Amniotic epithelial cell (primary cell): ENCODE results near the gene ESYT3.

Source experiments
- DNase-seq: peaks from one replicate; pipeline ENCODE4 v3.0.0-alpha.2; 2010; ENCODE audit warnings: low read depth

Gene ESYT3

GRCh38 chr3:138434276-138434874 lies at the start of gene ESYT3:
Gene ESYT3 (plus strand): TSS chr3:138434616. CDS start chr3:138434799, 183 bp downstream.
- peak; percentile 50 for DNase-seq

GRCh38 chr3:138384976-138385375 lies 49.4 kb upstream of the ESYT3 start:
- DNase-seq = no peak

GRCh38 chr3:138389144-138389601 lies 45.2 kb upstream of the ESYT3 start:
- DNase-seq = no peak

DNA sequence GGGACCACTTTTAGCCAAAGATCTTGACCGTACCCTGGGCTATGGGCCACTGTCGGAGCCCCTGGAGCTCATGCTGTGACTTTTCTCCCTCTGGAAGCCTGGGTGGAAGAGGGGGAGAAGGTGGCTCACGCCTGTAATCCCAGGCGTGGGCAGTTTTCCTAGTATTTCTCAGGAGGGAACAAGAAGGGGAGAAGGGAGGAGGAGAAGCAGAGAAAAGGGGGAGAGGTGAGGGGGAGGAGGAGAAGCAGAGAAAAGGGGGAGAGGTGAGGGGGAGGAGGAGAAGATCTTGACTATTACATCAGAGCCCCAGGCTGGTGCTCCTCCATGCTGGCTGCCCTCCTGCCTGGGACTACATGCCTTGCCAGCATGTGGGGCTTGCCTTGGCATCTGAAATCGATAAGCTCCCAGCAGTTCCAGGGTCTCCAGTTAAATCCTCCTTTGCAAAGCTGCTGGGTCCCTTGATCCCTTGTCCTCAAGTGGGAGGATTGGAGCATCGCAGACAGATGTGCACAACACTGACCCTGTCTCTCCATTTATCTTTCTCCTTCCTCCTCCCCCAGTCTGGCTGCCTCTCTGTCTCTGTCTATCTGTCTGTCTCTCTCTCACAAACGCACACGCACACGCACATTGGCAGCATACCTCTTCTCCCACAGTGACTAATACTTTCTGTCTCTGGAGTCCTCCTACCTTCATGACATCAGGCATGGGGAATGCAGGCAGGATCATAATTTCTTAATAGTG lies 44.4 kb upstream of the ESYT3 start:
- DNase-seq = peak; percentile 99

DNA sequence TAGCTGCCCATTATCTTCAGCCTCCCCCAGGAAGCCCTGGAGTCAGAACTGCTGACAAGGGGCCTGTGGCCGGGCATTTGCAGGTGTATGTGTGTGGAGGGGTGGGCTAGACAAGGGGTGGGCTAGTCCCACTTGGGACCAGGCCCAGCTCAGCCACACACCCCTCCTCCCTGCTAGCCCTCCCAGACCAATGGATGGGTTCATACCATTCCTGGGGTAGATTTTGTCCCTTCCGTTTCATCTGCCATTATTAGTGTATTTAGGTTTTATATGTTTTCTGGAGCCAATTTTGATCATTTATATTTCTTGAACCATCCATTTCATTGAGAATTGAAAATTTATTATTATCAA lies 43.9 kb upstream of the ESYT3 start:
- no peak for DNase-seq

DNA sequence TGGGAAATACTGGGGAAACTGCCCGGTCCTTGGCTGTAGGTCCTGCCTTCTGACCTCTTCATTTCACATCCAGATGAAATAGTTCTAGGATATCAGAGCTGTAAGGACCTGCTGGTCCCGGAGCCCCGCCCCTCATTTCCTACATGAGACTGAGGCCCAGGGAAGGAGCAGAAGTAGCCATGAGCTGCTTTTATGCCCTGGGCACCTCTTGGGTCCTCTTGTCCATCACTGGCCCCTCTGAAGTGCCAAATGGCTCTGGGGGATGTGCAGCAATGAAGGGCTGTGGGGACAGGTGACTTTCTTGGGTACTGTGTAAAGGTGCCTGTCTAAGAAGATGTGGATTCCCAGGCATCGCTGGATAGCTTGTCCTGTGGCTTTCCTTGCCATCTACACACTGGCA lies 40.3 kb upstream of the ESYT3 start:
- no peak for DNase-seq

DNA sequence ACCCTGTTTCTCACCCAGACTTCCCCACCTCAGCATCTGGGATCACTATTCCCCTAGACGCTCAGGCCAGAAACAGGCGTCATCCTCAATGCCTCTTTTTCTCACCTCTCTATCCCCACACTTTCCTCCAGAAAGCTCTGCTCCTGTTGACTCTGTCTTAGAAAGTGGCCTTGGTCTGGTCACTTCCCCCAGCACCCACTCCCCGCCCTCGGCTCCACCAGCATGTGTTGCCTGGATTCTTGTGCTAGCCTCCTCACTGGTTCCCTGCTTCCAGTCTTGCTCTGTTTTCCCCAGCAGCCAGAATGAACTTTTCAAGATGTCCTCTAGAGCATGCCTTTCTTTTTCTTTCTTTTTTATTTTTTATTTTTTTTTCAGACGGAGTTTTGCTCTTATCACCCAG lies 39.7 kb upstream of the ESYT3 start:
- DNase-seq = no peak

DNA sequence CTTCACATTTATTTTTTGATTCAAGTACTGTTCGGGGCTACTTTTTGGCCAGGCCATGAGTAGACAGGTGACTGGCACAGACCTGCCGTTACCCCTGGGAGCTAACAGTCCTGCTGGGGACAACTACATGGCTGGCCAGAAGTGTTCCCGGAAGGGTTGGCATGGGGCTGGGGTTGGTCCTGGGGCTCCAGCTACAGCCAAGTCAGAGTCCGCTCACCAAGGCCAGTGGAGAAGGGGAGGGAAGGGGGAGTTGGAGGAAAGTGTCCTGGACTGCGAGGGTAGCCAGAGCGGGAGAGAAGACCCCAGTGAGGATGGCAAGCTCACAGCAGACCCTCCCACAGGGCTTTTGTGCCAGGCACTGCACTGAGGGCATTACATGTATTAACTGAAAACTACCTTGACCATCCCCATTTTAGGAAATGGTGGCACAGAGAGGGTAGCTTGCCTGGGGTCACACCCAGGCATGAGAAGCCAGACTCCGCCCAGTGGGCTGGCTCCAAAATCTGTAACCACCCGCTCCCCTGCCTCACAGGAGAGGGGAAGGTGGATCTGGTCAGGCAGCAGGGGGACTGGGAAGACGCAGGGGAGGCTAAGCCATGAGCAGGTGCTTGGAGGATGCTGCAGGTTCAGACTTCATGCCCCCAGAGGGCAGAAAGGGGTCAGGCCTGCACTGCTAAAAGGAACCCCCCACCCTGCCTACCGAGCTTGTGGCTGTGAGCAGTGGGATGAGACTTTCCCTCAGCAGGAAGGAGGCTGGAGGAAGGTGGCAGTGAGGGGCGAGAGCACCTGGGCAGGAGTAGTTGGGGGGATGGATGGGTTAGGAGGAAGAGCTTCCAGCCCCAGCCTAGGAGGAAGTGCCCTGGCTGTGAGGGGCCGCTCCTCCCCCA lies 38.3 kb upstream of the ESYT3 start:
- DNase-seq = no peak

- no peak for DNase-seq
Measured at GRCh38 chr3:138396752-138397410, 37.5 kb upstream of the ESYT3 start.

DNA sequence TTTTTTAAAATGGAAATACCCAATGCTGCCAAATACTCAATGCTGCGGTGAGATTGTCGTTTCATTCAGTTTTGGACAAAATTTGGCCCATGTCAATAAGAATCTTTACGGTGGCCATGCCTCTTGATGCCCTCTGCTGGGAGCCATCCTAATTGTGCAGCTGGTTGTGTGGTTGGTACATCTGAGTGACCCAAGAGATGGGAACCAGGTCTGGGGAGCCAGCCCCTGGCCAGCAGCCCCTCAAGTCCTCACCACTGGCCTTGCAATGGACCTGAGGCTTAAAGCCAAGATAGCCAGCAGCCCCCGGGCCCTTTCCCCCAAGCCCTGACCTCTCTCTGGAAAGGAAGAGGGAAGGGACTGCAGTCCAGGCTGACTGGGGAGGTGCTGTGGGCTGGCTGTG lies 36.4 kb upstream of the ESYT3 start:
- no peak for DNase-seq

DNA sequence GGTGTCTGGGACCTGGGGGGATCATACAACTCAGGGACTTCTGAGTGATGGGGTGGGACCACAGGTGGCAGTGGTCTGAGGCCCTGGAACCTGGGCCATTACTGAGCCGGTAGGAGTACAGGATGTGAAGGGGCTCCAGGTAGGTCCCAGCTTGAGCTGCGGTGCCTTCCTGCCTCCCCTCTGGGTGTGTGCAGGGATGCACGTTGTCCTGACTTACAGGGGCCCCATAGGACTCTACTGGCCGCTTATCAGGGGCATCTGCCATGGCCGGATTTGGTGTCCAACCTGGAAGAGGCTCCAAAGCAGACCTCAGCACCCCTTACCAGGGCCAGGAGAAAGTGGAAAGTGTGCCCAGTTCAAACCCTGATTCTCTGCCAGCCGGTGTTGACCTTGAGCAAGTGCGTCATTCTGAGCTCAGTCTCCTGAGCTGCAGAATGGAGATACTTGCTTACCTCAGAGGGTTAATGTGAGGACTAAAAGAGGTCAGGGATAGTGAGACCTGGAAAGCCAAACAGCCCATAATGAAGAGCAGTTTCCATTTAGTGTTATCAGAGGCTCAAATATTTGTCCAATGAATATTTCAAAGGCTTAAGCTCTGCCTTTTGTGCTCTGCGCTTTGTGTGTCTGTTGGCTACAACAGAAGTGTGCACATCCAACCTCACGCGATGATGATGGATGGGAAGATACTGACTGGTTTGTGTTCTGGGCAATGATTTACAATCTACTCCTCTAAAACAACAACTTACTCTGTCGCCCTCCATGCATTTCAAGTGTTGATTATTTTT lies 35.4 kb upstream of the ESYT3 start:
- DNase-seq = peak; percentile 66

DNA sequence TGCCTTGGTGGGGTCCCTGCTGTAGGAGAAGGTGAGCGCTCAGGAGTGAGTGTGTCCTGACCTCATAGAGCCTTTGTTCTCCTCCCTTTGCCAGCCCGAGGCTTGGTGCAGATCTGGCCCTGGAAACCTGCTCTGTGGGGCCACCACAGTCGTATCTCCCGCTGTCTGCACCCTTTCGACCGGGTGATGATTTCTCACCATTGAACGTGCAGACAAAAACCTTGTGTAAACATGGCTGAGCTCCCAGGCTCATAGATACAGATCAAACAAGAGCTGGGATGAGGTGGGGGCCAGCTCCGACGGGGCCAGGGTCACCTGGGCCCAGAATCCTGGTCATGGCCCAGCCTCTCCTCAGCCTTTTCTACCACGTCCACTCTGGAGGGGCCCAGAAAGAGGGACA lies 34.6 kb upstream of the ESYT3 start:
- no peak for DNase-seq

- DNase-seq = no peak
Measured at GRCh38 chr3:138400651-138401070, 33.8 kb upstream of the ESYT3 start.

DNA sequence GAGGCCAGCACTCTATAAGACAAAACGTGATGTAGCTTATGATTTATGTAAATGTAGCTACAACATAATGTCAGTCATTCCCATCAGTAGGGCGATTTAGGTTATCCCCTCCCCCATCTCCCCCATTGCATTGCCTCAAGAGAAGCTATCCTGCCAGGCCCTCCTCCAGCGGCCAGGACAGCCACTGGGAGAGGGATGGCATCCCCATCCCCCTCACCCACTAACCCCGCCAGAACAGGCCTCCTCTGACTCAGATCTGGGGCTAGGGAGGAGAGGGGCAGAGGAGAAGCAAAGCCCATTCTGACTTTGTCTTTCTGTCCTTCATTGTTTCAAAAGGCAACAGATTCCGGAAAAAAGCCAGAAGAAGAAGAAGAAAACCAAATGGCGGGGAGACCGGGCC lies 32.6 kb upstream of the ESYT3 start:
- peak; percentile 10 for DNase-seq

- DNase-seq = no peak
Measured at GRCh38 chr3:138404121-138404520, 30.3 kb upstream of the ESYT3 start.

- DNase-seq = no peak
Measured at GRCh38 chr3:138405001-138405400, 29.4 kb upstream of the ESYT3 start.

DNA sequence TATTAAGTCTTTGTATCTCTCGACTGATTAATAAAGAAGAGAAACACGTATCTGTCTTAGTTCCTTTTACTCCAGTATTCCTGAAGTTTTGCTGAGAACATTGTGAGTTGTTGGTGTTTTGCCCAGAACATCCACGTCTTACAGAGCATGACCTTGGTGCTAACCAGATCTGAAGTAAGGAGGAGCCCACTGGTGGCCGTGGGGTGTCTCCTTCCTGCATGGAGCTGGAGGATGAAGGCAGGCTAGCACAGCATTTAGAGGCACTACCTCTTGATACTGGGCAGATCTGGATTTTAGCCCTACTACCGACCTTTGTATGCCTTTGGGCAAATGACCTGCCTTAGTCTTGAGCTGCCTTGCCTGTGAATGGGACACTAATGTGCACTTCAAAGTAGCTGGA lies 28.9 kb upstream of the ESYT3 start:
- peak; percentile 29 for DNase-seq

DNA sequence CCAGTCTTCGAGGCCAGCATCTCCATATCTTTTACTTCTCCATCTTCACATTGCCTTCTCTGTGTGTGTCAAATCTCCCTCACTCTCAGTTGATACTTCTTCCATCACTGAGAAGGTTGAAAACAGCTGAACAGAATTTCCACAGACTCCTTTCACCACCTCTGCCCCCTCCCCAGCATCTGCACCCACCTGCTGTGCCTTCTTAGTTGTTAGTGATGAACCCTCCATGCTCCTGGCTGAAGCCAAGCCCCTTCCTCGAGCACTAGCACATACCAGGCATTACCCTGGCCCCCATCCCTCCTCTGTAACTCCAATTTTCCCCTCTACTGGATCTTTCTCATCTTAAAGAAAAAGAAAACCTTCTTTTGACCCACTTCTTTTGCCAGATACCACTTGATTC lies 27.8 kb upstream of the ESYT3 start:
- DNase-seq = no peak

- no peak for DNase-seq
Measured at GRCh38 chr3:138407236-138407907, 27.0 kb upstream of the ESYT3 start.

GRCh38 chr3:138408751-138409570 lies 25.5 kb upstream of the ESYT3 start:
- DNase-seq = no peak
